ENCODE results near the gene MRPS24.
"Not testable (repeated sequence)": the region's sequence is repeated elsewhere in the genome, so short reads cannot be mapped to it uniquely, and the experiment has no call there.

Gene MRPS24

DNA sequence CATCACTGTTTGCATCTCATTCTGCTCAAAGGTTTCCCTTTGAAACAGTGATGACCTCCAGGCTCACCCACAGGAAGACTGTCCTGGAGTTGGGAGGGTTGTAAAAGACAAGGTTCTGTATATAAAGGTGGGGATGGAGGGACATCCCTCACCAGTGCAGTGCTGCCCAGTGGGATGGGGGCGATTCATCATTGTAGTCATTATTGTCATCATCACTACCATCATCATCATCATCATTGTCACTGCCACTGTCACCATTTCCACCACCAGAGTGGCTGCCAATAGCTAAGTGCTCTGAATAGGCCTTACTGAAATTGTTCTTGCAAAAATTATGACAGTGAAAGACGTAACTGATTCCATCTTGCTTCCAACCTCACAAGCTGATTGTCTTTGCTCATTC lies 24.7 kb downstream of the MRPS24 start:
- in situ Hi-C loops (cut with MboI; ENCODE audit: low pct_unique_long_range_greater_than_20kb, low sequenced_read_pairs, unreplicated experiment): loop anchor here (5.0 to 25.0 kb wide), 3 partner anchors 262 to 907 kb away; partner anchors contain the start of genes MRPL32, PSMA2 and STK17A
- DNase-seq (ENCODE audit: low spot score): no peak
- TF ChIP-seq, protein P1, sequence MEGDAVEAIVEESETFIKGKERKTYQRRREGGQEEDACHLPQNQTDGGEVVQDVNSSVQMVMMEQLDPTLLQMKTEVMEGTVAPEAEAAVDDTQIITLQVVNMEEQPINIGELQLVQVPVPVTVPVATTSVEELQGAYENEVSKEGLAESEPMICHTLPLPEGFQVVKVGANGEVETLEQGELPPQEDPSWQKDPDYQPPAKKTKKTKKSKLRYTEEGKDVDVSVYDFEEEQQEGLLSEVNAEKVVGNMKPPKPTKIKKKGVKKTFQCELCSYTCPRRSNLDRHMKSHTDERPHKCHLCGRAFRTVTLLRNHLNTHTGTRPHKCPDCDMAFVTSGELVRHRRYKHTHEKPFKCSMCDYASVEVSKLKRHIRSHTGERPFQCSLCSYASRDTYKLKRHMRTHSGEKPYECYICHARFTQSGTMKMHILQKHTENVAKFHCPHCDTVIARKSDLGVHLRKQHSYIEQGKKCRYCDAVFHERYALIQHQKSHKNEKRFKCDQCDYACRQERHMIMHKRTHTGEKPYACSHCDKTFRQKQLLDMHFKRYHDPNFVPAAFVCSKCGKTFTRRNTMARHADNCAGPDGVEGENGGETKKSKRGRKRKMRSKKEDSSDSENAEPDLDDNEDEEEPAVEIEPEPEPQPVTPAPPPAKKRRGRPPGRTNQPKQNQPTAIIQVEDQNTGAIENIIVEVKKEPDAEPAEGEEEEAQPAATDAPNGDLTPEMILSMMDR (IDR thresholded peaks at IDR 0.05; ENCODE audit: extremely low read depth, insufficient read depth, missing control alignments): no peak

DNA sequence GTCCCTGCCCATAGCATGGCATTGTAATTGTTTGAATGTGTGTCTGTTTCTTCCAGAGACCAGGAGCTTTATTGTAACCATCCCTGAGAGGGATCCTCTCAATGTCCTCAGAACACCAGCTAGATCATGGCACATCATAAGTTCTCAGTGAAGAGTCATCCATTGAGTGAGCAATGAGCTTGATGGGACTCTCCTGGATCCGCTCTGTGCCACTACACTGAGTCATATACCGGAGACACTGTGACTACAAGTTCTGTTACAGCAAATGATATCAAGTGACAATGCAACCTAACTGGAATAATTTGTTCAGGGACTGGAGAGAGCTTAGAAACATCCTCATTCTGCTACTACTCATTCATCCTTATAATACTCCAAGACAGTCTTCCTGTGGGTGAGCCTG lies 25.1 kb downstream of the MRPS24 start:
- in situ Hi-C loops (cut with MboI; ENCODE audit: low pct_unique_long_range_greater_than_20kb, low sequenced_read_pairs, unreplicated experiment): loop anchor here (5.0 to 25.0 kb wide), 3 partner anchors 262 to 907 kb away; partner anchors contain the start of genes MRPL32, PSMA2 and STK17A
- DNase-seq (ENCODE audit: low spot score): no peak
- TF ChIP-seq, protein P1 (IDR thresholded peaks at IDR 0.05; ENCODE audit: extremely low read depth, insufficient read depth, missing control alignments): no peak

DNA sequence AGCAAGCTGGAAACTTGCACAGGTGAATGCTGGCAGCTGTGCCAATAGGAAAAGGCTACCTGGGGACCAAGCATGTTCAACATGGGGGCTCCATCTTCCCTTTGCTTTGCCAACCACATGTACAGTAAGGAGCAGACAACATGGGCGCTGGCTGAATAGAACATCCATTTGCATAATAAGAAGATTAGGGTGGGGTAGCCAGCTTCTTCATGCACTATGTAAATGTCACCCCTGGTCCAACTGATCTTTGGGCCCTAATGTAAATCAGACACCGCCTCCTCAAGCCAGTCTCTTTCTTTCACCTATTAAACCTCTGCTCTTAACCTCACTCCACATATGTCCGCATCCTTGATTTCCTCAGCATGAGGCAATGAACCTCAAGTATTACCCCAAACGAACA lies 26.0 kb downstream of the MRPS24 start:
- DNase-seq (ENCODE audit: low spot score): no peak
- in situ Hi-C loops (cut with MboI; ENCODE audit: low pct_unique_long_range_greater_than_20kb, low sequenced_read_pairs, unreplicated experiment): loop anchor here (5.0 to 25.0 kb wide), 3 partner anchors 261 to 906 kb away; partner anchors contain the start of genes MRPL32, PSMA2 and STK17A
- TF ChIP-seq, protein P1 (IDR thresholded peaks at IDR 0.05; ENCODE audit: extremely low read depth, insufficient read depth, missing control alignments): no peak

DNA sequence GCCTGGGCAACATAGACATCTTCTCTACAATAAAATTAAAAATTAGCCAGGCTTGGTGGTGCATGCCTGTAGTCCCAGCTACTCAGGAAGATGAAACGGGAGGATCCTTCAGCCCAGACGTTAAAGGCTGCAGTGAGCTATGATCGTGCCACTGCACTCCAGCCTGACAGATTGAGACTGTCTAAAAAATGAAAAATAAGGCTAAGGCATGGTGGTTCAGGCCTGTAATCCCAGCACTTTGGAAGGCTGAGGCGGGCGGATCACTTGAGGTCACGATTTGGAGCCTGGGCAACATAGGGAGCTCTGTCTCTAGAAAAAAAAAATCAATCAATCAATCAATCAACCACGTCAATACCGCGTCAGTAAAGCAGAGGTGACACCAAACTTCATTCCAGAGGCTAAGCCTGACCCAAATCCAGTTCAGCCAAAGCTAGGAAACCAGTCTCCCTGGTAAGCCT lies 31.1 kb downstream of the MRPS24 start:
- no peak for DNase-seq (ENCODE audit: low spot score)
- in situ Hi-C loops (cut with MboI; ENCODE audit: low pct_unique_long_range_greater_than_20kb, low sequenced_read_pairs, unreplicated experiment): loop anchor here (25.0 kb wide), 2 partner anchors 376 to 901 kb away; partner anchors contain the start of genes MRPL32 and PSMA2
- TF ChIP-seq, protein P1 (IDR thresholded peaks at IDR 0.05; ENCODE audit: extremely low read depth, insufficient read depth, missing control alignments): no peak

DNA sequence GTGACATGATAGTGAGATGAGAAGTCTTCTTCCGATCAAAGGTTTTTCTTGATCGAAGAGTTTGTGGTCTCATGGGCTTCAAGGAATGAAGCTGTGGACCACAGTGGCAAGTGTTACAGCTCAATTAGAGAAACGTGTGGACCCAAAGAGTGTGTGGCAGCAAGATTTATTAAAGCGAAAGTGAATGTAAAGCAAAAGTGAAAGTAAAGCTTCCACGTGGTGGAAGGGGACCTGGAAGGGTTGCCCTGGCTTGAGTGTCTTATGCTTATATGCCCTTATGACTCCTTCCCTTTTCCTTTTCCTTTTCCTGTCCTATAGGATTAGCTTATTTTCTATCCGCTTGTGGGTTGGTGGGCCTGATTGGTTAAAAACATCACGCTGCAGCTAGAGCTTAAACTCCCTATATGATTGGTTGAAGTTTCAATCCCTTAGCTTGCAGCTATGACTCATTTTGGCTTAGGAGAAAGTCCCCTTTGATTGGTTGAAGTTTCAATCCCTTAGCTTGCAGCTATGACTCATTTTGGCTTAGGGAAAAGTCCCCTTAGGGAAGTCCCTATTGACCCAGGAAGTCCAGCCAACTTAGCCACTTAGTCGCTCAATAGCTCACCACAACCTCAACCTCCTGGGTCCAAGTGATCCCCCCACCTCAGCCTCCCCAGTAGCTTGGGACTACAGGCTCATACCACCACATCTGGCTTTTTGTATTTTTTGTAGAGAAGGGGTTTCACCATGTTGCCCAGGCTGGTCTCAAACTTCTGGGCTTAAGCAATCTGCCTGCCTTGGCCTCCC lies 34.7 kb downstream of the MRPS24 start:
- in situ Hi-C loops (cut with MboI; ENCODE audit: low pct_unique_long_range_greater_than_20kb, low sequenced_read_pairs, unreplicated experiment): loop anchor here (25.0 kb wide), 2 partner anchors 372 to 897 kb away; partner anchors contain the start of genes MRPL32 and PSMA2
- no peak for DNase-seq (ENCODE audit: low spot score)
- TF ChIP-seq, protein P1 (IDR thresholded peaks at IDR 0.05; ENCODE audit: extremely low read depth, insufficient read depth, missing control alignments): no peak

DNA sequence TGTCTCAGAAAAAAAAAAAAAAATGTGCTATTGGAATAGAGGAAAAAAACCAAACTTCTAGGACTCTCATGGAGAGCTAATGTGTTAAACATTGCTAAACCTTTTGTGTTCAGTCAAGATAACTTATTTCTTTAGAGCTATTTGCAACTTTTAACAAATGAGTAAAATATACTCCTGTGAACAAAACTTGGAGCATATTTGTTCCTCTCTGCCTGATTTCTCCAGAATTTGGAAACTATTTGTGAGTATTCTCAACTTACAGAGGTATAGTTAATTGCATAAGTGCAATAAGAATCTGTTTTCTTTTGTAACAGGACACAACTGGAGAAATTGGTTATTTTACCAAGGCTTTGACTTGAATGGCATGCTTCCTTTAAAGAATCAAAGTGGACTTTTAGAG lies 38.4 kb downstream of the MRPS24 start:
- in situ Hi-C loops (cut with MboI; ENCODE audit: low pct_unique_long_range_greater_than_20kb, low sequenced_read_pairs, unreplicated experiment): loop anchor here (25.0 kb wide), 2 partner anchors 369 to 894 kb away; partner anchors contain the start of genes MRPL32 and PSMA2
- DNase-seq (ENCODE audit: low spot score): not testable (repeated sequence)

DNA sequence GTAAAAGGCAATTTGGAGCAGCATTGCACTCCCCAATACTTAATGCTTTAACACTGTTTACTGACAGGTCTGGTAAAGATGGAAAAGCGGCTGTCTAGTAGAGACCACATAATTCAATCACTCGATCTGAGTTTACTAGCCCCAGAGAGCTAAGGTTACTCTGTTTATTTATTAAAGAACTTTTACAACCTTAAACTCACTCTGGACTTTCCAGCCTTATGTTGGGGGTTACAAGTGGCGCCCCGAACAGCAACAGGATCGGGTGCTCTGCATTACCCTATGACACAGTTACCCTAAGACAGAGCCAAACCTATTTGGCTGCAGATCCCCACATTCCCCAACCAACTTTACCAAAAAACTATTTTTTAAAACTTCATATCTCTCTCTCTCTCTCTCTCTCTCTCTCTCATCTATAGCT lies 43.9 kb downstream of the MRPS24 start:
- in situ Hi-C loops (cut with MboI; ENCODE audit: low pct_unique_long_range_greater_than_20kb, low sequenced_read_pairs, unreplicated experiment): loop anchor here (25.0 kb wide), 2 partner anchors 363 to 888 kb away; partner anchors contain the start of genes MRPL32 and PSMA2
- no peak for DNase-seq (ENCODE audit: low spot score)
- TF ChIP-seq, protein P1 (IDR thresholded peaks at IDR 0.05; ENCODE audit: extremely low read depth, insufficient read depth, missing control alignments): no peak
